Spleen (tissue), 11 donors: Measurements from ENCODE around the gene TIGAR. TPM values are rescaled to one million over a fixed set of nuclear protein-coding genes. Genes with fewer than 3 reads are reported as not detected.
A peak's percentile ranks its signal among the peaks of the same experiment; 100 is the strongest.

ENCODE experiments used
- DNase-seq: peaks from one replicate; pipeline ENCODE4 v3.0.0-alpha.2; 2020
- H3K27ac ChIP-seq, 8 donors: fragments of 200-600 bp; sonication (generic) in 7 of 8; 1 replicate in 4 of 8; 2 replicates in 4 of 8; pipeline versions ENCODE4 v1.5.0 to v1.8.0; 2016 to 2021; ENCODE audit warnings: inconsistent platforms in 4 of 8, mild to moderate bottlenecking in 4 of 8, moderate library complexity in 1 of 8
- H3K27me3 ChIP-seq, 7 donors: fragments of 200-600 bp; sonication (generic) in 6 of 7; replicated peaks in 1 of 7; 1 replicate in 4 of 7; 2 replicates in 3 of 7; pipeline versions ENCODE4 v1.5.0 to v1.8.0; 2016 to 2021; ENCODE audit warnings: inconsistent platforms in 3 of 7, mild to moderate bottlenecking in 1 of 7
- H3K36me3 ChIP-seq, 6 donors: fragments of 200-600 bp; sonication (generic) in 5 of 6; 1 replicate in 4 of 6; 2 replicates in 2 of 6; pipeline versions ENCODE4 v1.5.0 to v1.8.0; 2016 to 2021; ENCODE audit warnings: inconsistent platforms in 2 of 6
- H3K4me1 ChIP-seq, 6 donors: fragments of 200-600 bp; sonication (generic) in 5 of 6; 1 replicate in 3 of 6; 2 replicates in 3 of 6; pipeline versions ENCODE4 v1.5.0 to v1.8.0; 2016 to 2021; ENCODE audit warnings: inconsistent platforms in 3 of 6
- H3K4me3 ChIP-seq, 8 donors: fragments of 200-600 bp; sonication (generic) in 7 of 8; 1 replicate in 4 of 8; 2 replicates in 4 of 8; pipeline versions ENCODE4 v1.5.0 to v1.8.0; 2016 to 2021; ENCODE audit warnings: inconsistent platforms in 4 of 8, mild to moderate bottlenecking in 4 of 8, moderate library complexity in 2 of 8
- H3K9me3 ChIP-seq, 8 donors: fragments of 200-600 bp; sonication (generic) in 7 of 8; 1 replicate in 4 of 8; 2 replicates in 4 of 8; pipeline versions ENCODE4 v1.5.0 to v1.8.0; 2016 to 2021; ENCODE audit warnings: inconsistent platforms in 4 of 8
- POLR2A ChIP-seq, 3 donors: fragments of 450-650 bp; IDR thresholded peaks; one replicate each; pipeline ENCODE4 v1.5.1; 2017; ENCODE audit warnings: antibody characterized with exemption in 3 of 3, mild to moderate bottlenecking in 1 of 3
- POLR2AphosphoS5 ChIP-seq, 3 donors: sonication (generic); formaldehyde crosslinking; IDR thresholded peaks; one replicate each; pipeline ENCODE4 v1.5.1; 2017; ENCODE audit warnings: antibody characterized with exemption in 3 of 3
- WGBS, 5 donors: extraction: QIAGEN DNeasy Blood & Tissue Kit in 3 of 5; methylation state at CpG; one replicate each; pipeline versions ENCODE4 v1.1.5 to v1.1.7; 2013 to 2018; 5-methylcytosine and 5-hydroxymethylcytosine counted together
- intact Hi-C: fragments of 100-400 bp; cut with DNase I; formaldehyde crosslinking; loops from one replicate; pipeline ENCODE4 v1.15.0; 2023; ENCODE audit warnings: low total_unique reads
- polyA plus RNA-seq, 3 donors: library from polyadenylated mRNA; stranded (reverse); fragments of 200-250 nt; gene quantifications; one replicate each; pipeline ENCODE4 v1.2.1, GENCODE V29; 2013
- total RNA-seq, 7 donors: library from RNA; depleted of rRNA in 3 of 7; stranded (reverse); fragments of >200 nt in 3 of 7; fragmentation: NEBNext Ultra II Directional in 4 of 7; extraction: Animal tissue kit (Norgen Biotek cat#: 25700) in 4 of 7; gene quantifications; one replicate each; pipeline versions ENCODE4 v1.1.0 to v1.2.1, GENCODE V29; 2016 to 2021
- TF ChIP-seq, protein P1 (sequence below), 11 experiments: fragments of 200-600 bp in 7 of 11; fragments of 450-650 bp in 4 of 11; sonication (generic) in 4 of 11; IDR thresholded peaks in 8 of 11; conservative IDR thresholded peaks in 3 of 11; 1 replicate in 7 of 11; 2 replicates in 4 of 11; pipeline versions ENCODE4 v1.4.0 to v1.8.0; 2016 to 2021; ENCODE audit warnings: antibody characterized with exemption in 11 of 11, inconsistent platforms in 4 of 11, mild to moderate bottlenecking in 1 of 11
- donor health status: healthy with polysubstance abuse.
- donor health status: DM: no; HTN: no; CAD: no; lungs with moderate emphysema.
- donor health status: DM: no; HTN: no; CAD: no.
- donor health status: Bipolar disorder and iron deficiency.
- donor health status: healthy.
- donor health status: DM: no; HTN: no; CAD: no.
- donor health status: DM: yes; HTN: yes; CAD: no.

TIGAR gene
- total and polyA plus RNA-seq, 10 donors: 4.5 to 16.7 (median 11.5) TPM

DNA sequence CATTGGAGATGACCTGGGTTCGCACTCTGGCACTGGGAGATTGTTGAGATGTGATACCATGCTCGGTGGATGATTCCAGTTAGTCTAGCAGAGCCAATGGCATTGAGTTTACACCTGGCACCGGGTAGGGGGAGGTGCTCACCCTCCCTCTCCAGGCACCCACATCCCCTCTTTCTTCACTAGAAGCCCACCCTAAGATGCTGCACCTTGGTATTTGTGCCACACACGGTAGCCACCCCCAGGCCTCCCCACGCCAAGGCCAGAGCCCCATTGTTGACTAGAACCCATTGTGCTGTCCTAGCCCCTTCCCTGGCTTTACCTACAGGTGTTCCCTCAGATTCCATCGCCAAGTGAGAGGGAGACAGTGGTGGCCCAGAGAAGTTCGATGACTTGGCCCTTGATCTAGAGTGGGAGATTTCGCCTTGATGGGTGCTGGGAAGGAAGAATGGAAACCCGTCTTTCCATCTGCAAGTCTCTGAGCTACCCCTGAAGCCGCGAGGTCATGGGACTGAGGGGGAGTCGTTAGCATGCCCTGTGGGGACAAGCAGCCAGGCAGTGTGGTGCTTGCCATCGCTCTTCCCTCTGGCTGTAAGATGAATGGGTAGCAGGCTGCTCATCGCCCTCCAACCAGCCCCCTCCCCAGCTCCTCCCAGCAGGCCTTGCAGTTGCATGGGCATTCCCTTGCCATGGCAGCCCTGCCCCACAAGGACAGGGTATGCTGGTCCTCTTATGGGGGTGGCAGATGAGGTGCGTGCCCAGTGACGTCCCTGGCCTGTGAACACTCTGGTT lies 38.7 kb upstream of the TIGAR start:
- TF ChIP-seq POLR2A (IDR thresholded peaks at IDR 0.05) (no peak), POLR2AphosphoS5 (IDR thresholded peaks at IDR 0.05) (peak in 1 of 3 donors; percentile 25)
- TF ChIP-seq, protein P1, sequence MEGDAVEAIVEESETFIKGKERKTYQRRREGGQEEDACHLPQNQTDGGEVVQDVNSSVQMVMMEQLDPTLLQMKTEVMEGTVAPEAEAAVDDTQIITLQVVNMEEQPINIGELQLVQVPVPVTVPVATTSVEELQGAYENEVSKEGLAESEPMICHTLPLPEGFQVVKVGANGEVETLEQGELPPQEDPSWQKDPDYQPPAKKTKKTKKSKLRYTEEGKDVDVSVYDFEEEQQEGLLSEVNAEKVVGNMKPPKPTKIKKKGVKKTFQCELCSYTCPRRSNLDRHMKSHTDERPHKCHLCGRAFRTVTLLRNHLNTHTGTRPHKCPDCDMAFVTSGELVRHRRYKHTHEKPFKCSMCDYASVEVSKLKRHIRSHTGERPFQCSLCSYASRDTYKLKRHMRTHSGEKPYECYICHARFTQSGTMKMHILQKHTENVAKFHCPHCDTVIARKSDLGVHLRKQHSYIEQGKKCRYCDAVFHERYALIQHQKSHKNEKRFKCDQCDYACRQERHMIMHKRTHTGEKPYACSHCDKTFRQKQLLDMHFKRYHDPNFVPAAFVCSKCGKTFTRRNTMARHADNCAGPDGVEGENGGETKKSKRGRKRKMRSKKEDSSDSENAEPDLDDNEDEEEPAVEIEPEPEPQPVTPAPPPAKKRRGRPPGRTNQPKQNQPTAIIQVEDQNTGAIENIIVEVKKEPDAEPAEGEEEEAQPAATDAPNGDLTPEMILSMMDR (IDR thresholded peaks at IDR 0.05 in 8 of 11, conservative IDR thresholded peaks at IDR 0.05 in 3 of 11): no peak
- no peaks in the 10 kb centered on the region for H3K27me3 ChIP-seq
- no peak for DNase-seq
- intact Hi-C loops: no loop called here
- H3K4me1 ChIP-seq: peaks cover 7 to 98% (median 61%) of the 10 kb centered on the region in 6 donors
- H3K9me3 ChIP-seq: no peaks in the 10 kb centered on the region
- no peak overlapping the region for H3K4me3 ChIP-seq
- 89 to 94% (median 91%) methylated on average over 14 to 16 of the region's 16 CpGs for WGBS, 5 donors
- H3K36me3 ChIP-seq: peaks cover 0 to 100% (median 85%) of the 10 kb centered on the region in 6 donors
- H3K27ac ChIP-seq: no peak overlapping the region

DNA sequence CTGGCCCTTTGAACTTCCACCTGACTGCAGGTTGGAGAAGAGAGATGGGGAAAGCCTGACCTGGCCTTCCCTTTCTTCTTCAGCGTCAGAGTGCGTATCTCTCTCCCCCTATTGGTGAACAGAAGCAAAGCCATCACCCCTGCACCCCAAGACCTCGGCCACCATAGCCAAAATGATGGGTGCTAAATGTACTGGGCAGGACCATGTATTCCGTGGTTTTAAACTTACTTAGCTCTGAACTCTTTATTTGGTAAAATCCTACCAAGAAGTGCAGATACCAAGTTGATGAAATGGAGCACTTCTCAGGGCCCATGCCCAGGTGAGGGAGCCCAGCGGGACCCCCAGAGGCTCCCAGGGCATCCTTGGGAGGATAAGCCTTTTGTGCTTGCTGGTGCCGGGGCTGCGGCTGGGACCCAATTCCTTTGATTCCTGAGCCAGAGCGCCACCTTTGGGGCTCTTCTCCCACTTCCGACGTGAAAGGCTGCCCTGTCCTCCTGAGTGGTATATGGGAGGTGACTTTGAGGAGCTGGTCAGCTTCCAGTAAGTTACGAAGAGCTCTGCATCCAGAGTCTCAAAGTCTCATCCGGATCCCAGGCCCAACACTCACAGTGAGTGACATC lies 38.0 kb upstream of the TIGAR start:
- 83 to 94% (median 85%) methylated on average over 11 to 12 of the region's 12 CpGs for WGBS, 5 donors
- intact Hi-C loops: no loop called here
- peaks cover 7 to 98% (median 58%) of the 10 kb centered on the region in 6 donors for H3K4me1 ChIP-seq

DNA sequence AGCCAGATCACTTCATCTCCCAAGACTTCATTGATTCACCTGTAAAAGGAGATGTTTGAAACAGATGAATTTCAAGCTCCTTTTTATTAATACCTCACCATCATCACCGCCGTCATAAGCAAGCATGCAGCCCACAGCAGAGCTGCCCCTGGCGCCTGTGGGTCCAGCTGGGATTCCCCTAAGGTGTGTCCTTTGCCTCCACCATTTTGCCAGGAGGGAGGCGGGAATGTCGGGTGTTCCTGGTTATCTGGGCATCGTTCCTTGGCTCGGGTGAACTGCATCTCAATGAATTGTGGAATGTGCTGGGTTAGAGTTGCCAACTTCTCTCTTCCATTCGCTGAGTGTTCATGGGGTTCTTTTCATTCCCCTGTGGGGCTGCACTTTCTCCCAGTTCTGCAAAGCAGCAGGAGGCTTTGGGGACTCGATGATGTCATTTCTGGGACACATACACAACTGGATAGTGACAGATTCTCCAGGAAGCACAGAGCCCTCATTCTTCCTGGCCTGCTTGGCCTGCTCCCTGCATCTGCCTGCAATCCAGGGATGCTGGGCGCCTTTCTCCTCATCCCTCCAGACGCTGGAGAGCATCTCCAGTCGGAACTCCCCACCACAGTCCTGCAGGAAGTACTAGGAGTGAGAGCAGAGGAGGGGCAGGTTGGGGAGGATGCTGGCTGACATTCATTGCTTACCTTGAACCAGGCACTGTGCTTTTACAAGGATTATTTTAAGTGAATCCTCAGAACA lies 37.3 kb upstream of the TIGAR start:
- H3K36me3 ChIP-seq: peaks cover 0 to 100% (median 79%) of the 10 kb centered on the region in 6 donors
- H3K9me3 ChIP-seq: no peaks in the 10 kb centered on the region
- no peak for DNase-seq
- TF ChIP-seq POLR2AphosphoS5 (IDR thresholded peaks at IDR 0.05) (no peak), POLR2A (IDR thresholded peaks at IDR 0.05) (no peak)
- TF ChIP-seq, protein P1 (IDR thresholded peaks at IDR 0.05 in 8 of 11, conservative IDR thresholded peaks at IDR 0.05 in 3 of 11): no peak
- 79 to 90% (median 85%) methylated on average over 12 of the region's 12 CpGs for WGBS, 5 donors
- H3K4me3 ChIP-seq: no peak overlapping the region
- intact Hi-C loops: no loop called here
- no peaks in the 10 kb centered on the region for H3K27me3 ChIP-seq
- peaks cover 7 to 98% (median 57%) of the 10 kb centered on the region in 6 donors for H3K4me1 ChIP-seq
- H3K27ac ChIP-seq: no peak overlapping the region

More for the DNA sequence above, 38.0 kb upstream of the TIGAR start:
- Histone ChIP-seq H3K27me3 (no peaks in the 10 kb centered on the region), H3K9me3 (no peaks in the 10 kb centered on the region), H3K4me3 (no peak overlapping the region), H3K36me3 (peaks cover 0 to 100% (median 82%) of the 10 kb centered on the region in 6 donors), H3K27ac (no peak overlapping the region)
- TF ChIP-seq POLR2AphosphoS5 (IDR thresholded peaks at IDR 0.05) (no peak), POLR2A (IDR thresholded peaks at IDR 0.05) (no peak)
- TF ChIP-seq, protein P1 (IDR thresholded peaks at IDR 0.05 in 8 of 11, conservative IDR thresholded peaks at IDR 0.05 in 3 of 11): no peak
- DNase-seq: no peak
